HCT116 (cell line): Measurements from ENCODE around the gene ARSI. TPM values are rescaled to one million over a fixed set of nuclear protein-coding genes. Genes with fewer than 3 reads are reported as not detected.

Experiments
- ATAC-seq: fragments of 200-7000 bp; cut with Tn5 transposase; 2 replicates; pipeline ENCODE4 v1.9.1; 2020; ENCODE audit warnings: mild to moderate bottlenecking, moderate library complexity
- BruUV-seq: library from RNA; stranded (reverse); fragments of 400-500 nt; replicated peaks from 2 replicates; lab custom pipeline; 2021; lab: Mats Ljungman, UMichigan
- CTCF ChIA-PET: fragments of 300-600 bp; sonication (Branson Sonifier 250); formaldehyde crosslinking; loops from one replicate; lab custom pipeline; 2021; ENCODE audit warnings: antibody characterized with exemption; lab: Charles Lee
- POLR2A ChIA-PET: fragments of 300-600, 350-600 bp; sonication (Branson Sonifier 250); formaldehyde crosslinking; loops from one replicate; lab custom pipeline; 2021; ENCODE audit warnings: antibody characterized with exemption; lab: Charles Lee
- RAD21 ChIA-PET, 2 experiments: fragments of 300-600 bp; sonication (Branson Sonifier 250); formaldehyde crosslinking; loops; one replicate each; lab custom pipeline; 2023; ENCODE audit warnings: low total read pairs in 2 of 2; ENCODE audit not compliant: uncharacterized antibody in 2 of 2, unreplicated experiment in 2 of 2, low non-redundant PET in 1 of 2; lab: Charles Lee
- DNase-seq: peaks from one replicate; pipeline ENCODE4 v3.0.0-alpha.2; 2010; ENCODE audit warnings: low read depth, low spot score
- H2AFZ ChIP-seq: fragments of 200-600 bp; shearing (Covaris generic), sonication (generic); 2 replicates; pipeline ENCODE4 v1.6.1; 2017; ENCODE audit warnings: low read depth, mixed run types, mixed read lengths, antibody characterized with exemption, low read length; ENCODE audit not compliant: poor library complexity, severe bottlenecking
- H3K27ac ChIP-seq: 2 replicates; pipeline ENCODE4 v1.5.1; 2012; ENCODE audit warnings: low read depth, low read length
- H3K27me3 ChIP-seq: fragments of 200-600 bp; sonication (generic); 2 replicates; pipeline ENCODE4 v1.6.1; 2016; ENCODE audit warnings: mixed run types, low read length, mixed read lengths; ENCODE audit not compliant: insufficient read depth
- H3K36me3 ChIP-seq, 2 experiments: fragments of 200-500 bp in 1 of 2; fragments of 200-600 bp in 1 of 2; sonication (Bioruptor generic) in 1 of 2; sonication (generic) in 1 of 2; 2 replicates each; pipeline versions ENCODE4 v1.5.1 to v1.6.1; 2014 to 2016; ENCODE audit warnings: low read length in 2 of 2, inconsistent platforms in 1 of 2, mixed read lengths in 1 of 2, mixed run types in 1 of 2; ENCODE audit not compliant: insufficient read depth in 2 of 2, control insufficient read depth in 1 of 2
- H3K4me1 ChIP-seq, 2 experiments: fragments of 200-600 bp in 1 of 2; sonication (generic) in 1 of 2; 2 replicates each; pipeline versions ENCODE4 v1.5.1 to v1.6.1; 2012 to 2017; ENCODE audit warnings: low read length in 2 of 2, inconsistent platforms in 1 of 2, mild to moderate bottlenecking in 1 of 2, mixed read lengths in 1 of 2, mixed run types in 1 of 2, moderate library complexity in 1 of 2; ENCODE audit not compliant: insufficient read depth in 2 of 2, control insufficient read depth in 1 of 2
- H3K4me2 ChIP-seq: fragments of 200-600 bp; sonication (generic); 2 replicates; pipeline ENCODE4 v1.6.1; 2017; ENCODE audit warnings: mixed run types, low read length, mixed read lengths
- H3K4me3 ChIP-seq, 2 experiments: fragments of 200-600 bp in 1 of 2; sonication (generic) in 1 of 2; replicated peaks in 1 of 2; 2 replicates each; pipeline ENCODE4 v1.5.1; 2011 to 2016; ENCODE audit warnings: low read length in 2 of 2, control low read depth in 1 of 2, low read depth in 1 of 2, mild to moderate bottlenecking in 1 of 2, mixed read lengths in 1 of 2, mixed run types in 1 of 2
- H3K79me2 ChIP-seq: fragments of 200-600 bp; sonication (generic); 2 replicates; pipeline ENCODE4 v1.6.1; 2017; ENCODE audit warnings: mild to moderate bottlenecking, mixed run types, low read length, moderate library complexity, mixed read lengths; ENCODE audit not compliant: insufficient read depth
- H3K9ac ChIP-seq: fragments of 200-600 bp; sonication (generic); 2 replicates; pipeline ENCODE4 v1.6.1; 2016; ENCODE audit warnings: low read length, mixed read lengths
- H3K9me2 ChIP-seq: fragments of 200-600 bp; sonication (generic), shearing (Covaris generic); 2 replicates; pipeline ENCODE4 v1.6.1; 2017; ENCODE audit warnings: mixed run types, mild to moderate bottlenecking, moderate library complexity; ENCODE audit not compliant: insufficient read depth
- H3K9me3 ChIP-seq, 2 experiments: fragments of 200-500 bp in 1 of 2; fragments of 200-600 bp in 1 of 2; sonication (Bioruptor generic) in 1 of 2; sonication (generic) in 1 of 2; 2 replicates each; pipeline ENCODE4 v1.6.1; 2014 to 2017; ENCODE audit warnings: low read length in 2 of 2, mixed read lengths in 2 of 2, inconsistent platforms in 1 of 2, low read depth in 1 of 2, mild to moderate bottlenecking in 1 of 2, mixed run types in 1 of 2, moderate library complexity in 1 of 2; ENCODE audit not compliant: control insufficient read depth in 1 of 2, insufficient read depth in 1 of 2
- H4K20me1 ChIP-seq: fragments of 200-600 bp; sonication (generic), shearing (Covaris generic); 2 replicates; pipeline ENCODE4 v1.6.1; 2017; ENCODE audit warnings: mixed run types, mild to moderate bottlenecking, moderate library complexity; ENCODE audit not compliant: insufficient read depth
- CBX3 ChIP-seq: IDR thresholded peaks from 2 replicates; pipeline ENCODE4 v1.6.1; 2012; ENCODE audit warnings: low read depth
- EGR1 ChIP-seq: IDR thresholded peaks from 2 replicates; pipeline ENCODE4 v1.6.1; 2012; ENCODE audit warnings: low read depth
- EZH2phosphoT487 ChIP-seq: fragments of 200-600 bp; IDR thresholded peaks from 2 replicates; pipeline ENCODE4 v1.6.1; 2018; ENCODE audit warnings: antibody characterized with exemption, borderline replicate concordance
- MAX ChIP-seq: IDR thresholded peaks from 2 replicates; pipeline ENCODE4 v1.6.1; 2012
- REST ChIP-seq: IDR thresholded peaks from 2 replicates; pipeline ENCODE4 v1.6.1; 2012; ENCODE audit warnings: low read depth
- SIN3A ChIP-seq: IDR thresholded peaks from 2 replicates; pipeline ENCODE4 v1.6.1; 2012; ENCODE audit warnings: low read depth
- TCF7L2 ChIP-seq: IDR thresholded peaks from 2 replicates; pipeline ENCODE4 v1.7.0; 2011; ENCODE audit warnings: borderline replicate concordance, inconsistent platforms; ENCODE audit not compliant: insufficient read depth, insufficient read length; ENCODE audit errors: extremely low read depth
- YY1 ChIP-seq: IDR thresholded peaks from 2 replicates; pipeline ENCODE4 v1.6.1; 2011; ENCODE audit warnings: low read length, low read depth, moderate library complexity, mild to moderate bottlenecking; ENCODE audit not compliant: insufficient replicate concordance; ENCODE audit errors: extremely low read depth
- intact Hi-C: fragments of 100-400 bp; cut with micrococcal nuclease; formaldehyde crosslinking; loops from 2 replicates; pipeline ENCODE4 v1.10.0; 2022
- total RNA-seq: library from RNA; stranded (reverse); gene quantifications from one replicate; pipeline ENCODE4 v1.2.1, GENCODE V29; 2021; ENCODE audit not compliant: unreplicated experiment
- TF ChIP-seq, protein P1 (sequence below), 3 experiments: fragments of 200-600 bp in 1 of 3; sonication (generic) in 1 of 3; IDR thresholded peaks in 2 of 3; conservative IDR thresholded peaks in 1 of 3; 2 replicates each; pipeline ENCODE4 v1.5.1; 2012 to 2017; ENCODE audit warnings: low read depth in 2 of 3, low read length in 2 of 3, antibody characterized with exemption in 1 of 3, borderline replicate concordance in 1 of 3, control low read depth in 1 of 3, mild to moderate bottlenecking in 1 of 3, mixed read lengths in 1 of 3, mixed run types in 1 of 3, moderate library complexity in 1 of 3; ENCODE audit not compliant: insufficient read depth in 1 of 3
- TF ChIP-seq, protein P2 (sequence below): IDR thresholded peaks from 2 replicates; pipeline ENCODE4 v1.6.1; 2012
- TF ChIP-seq, protein P3 (sequence below): IDR thresholded peaks from 2 replicates; pipeline ENCODE4 v1.6.1; 2011; ENCODE audit warnings: mild to moderate bottlenecking, low read length, moderate library complexity; ENCODE audit not compliant: insufficient replicate concordance; ENCODE audit errors: extremely low read depth

Gene ARSI
- total RNA-seq, 1 experiment from 2014 or later = 0.07 TPM

DNA sequence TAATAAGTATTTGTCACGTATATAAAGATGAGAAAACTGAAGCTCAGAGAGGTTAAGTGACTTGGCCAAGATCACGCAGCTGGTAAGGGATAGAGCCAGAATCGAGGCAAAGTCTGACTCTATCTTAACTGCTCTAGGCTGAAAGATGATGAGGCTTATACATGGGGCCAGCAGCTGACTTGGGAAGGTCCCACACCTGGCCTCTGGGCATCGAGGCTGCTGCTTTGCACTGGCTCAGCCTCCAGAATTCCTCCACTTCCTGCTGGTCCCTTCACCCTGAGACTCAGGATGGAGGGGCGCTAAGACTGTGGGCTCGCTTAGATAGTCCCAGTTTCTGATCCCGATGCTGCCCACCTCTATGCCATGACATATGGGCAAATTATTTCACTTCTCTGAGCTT is 48.3 kb downstream of the ARSI start:
- no peak overlapping the region for H3K4me3 ChIP-seq
- ChIA-PET CTCF (no interaction called here), RAD21 (no interaction called here), POLR2A (no interaction called here)
- no TSS peak for BruUV-seq
- H3K79me2 ChIP-seq = no peaks in the 10 kb centered on the region
- no peaks in the 10 kb centered on the region for H4K20me1 ChIP-seq
- H3K27ac ChIP-seq = no peak overlapping the region
- intact Hi-C loops = no loop called here
- H3K4me1 ChIP-seq = no peaks in the 10 kb centered on the region
- H2AFZ ChIP-seq = no peak overlapping the region
- ATAC-seq = no peak
- no peak for DNase-seq
- H3K9ac ChIP-seq = no peak overlapping the region
- no peaks in the 10 kb centered on the region for H3K9me3 ChIP-seq
- TF ChIP-seq EZH2phosphoT487 (no peak), MAX (no peak), EGR1 (no peak), CBX3 (no peak), YY1 (no peak), REST (no peak), TCF7L2 (no peak), SIN3A (no peak)
- TF ChIP-seq, protein P1, sequence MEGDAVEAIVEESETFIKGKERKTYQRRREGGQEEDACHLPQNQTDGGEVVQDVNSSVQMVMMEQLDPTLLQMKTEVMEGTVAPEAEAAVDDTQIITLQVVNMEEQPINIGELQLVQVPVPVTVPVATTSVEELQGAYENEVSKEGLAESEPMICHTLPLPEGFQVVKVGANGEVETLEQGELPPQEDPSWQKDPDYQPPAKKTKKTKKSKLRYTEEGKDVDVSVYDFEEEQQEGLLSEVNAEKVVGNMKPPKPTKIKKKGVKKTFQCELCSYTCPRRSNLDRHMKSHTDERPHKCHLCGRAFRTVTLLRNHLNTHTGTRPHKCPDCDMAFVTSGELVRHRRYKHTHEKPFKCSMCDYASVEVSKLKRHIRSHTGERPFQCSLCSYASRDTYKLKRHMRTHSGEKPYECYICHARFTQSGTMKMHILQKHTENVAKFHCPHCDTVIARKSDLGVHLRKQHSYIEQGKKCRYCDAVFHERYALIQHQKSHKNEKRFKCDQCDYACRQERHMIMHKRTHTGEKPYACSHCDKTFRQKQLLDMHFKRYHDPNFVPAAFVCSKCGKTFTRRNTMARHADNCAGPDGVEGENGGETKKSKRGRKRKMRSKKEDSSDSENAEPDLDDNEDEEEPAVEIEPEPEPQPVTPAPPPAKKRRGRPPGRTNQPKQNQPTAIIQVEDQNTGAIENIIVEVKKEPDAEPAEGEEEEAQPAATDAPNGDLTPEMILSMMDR (IDR thresholded peaks at IDR 0.05 in 2 of 3, conservative IDR thresholded peaks at IDR 0.05 in 1 of 3; ENCODE audit: borderline replicate concordance in 1 of 3, insufficient read depth in 1 of 3, low read depth in 2 of 3, low read length in 2 of 3) = no peak
- TF ChIP-seq, protein P2, sequence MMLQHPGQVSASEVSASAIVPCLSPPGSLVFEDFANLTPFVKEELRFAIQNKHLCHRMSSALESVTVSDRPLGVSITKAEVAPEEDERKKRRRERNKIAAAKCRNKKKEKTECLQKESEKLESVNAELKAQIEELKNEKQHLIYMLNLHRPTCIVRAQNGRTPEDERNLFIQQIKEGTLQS = no peak
- TF ChIP-seq, protein P3, sequence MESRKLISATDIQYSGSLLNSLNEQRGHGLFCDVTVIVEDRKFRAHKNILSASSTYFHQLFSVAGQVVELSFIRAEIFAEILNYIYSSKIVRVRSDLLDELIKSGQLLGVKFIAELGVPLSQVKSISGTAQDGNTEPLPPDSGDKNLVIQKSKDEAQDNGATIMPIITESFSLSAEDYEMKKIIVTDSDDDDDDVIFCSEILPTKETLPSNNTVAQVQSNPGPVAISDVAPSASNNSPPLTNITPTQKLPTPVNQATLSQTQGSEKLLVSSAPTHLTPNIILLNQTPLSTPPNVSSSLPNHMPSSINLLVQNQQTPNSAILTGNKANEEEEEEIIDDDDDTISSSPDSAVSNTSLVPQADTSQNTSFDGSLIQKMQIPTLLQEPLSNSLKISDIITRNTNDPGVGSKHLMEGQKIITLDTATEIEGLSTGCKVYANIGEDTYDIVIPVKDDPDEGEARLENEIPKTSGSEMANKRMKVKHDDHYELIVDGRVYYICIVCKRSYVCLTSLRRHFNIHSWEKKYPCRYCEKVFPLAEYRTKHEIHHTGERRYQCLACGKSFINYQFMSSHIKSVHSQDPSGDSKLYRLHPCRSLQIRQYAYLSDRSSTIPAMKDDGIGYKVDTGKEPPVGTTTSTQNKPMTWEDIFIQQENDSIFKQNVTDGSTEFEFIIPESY = no peak
- no peaks in the 10 kb centered on the region for H3K27me3 ChIP-seq
- no peaks in the 10 kb centered on the region for H3K9me2 ChIP-seq
- H3K36me3 ChIP-seq = no peaks in the 10 kb centered on the region
- H3K4me2 ChIP-seq = no peak overlapping the region
